GM18861 (cell line): ENCODE data around the gene SH2D3A.

Experiments used
- ATAC-seq: cut with Tn5 transposase; IDR thresholded peaks from one replicate; pipeline ENCODE4 v1.9.1; 2021; ENCODE audit not compliant: unreplicated experiment

The SH2D3A gene

GRCh38 chr19:6737873-6738786 is 29.1 kb downstream of the SH2D3A start:
- ATAC-seq, result no peak

GRCh38 chr19:6737284-6737872 is 29.9 kb downstream of the SH2D3A start, which contains the start of gene GPR108:
Gene GPR108, minus strand, starts transcription at chr19:6737580. Its CDS starts 4 bp downstream, at chr19:6737576.
- peak; percentile 59 for ATAC-seq

GRCh38 chr19:6736917-6737283 is 30.3 kb downstream of the SH2D3A start:
- no peak for ATAC-seq

GRCh38 chr19:6736169-6736916 is 30.9 kb downstream of the SH2D3A start:
- no peak for ATAC-seq

- no peak for ATAC-seq
Measured at GRCh38 chr19:6735181-6735911, 31.9 kb downstream of the SH2D3A start.

GRCh38 chr19:6734096-6734696 is 33.0 kb downstream of the SH2D3A start:
- no peak for ATAC-seq

- no peak for ATAC-seq
Measured at GRCh38 chr19:6733338-6734095, 33.7 kb downstream of the SH2D3A start.

GRCh38 chr19:6732803-6733337 is 34.4 kb downstream of the SH2D3A start:
- ATAC-seq, result no peak

GRCh38 chr19:6731822-6732221 is 35.4 kb downstream of the SH2D3A start:
- no peak for ATAC-seq

- no peak for ATAC-seq
Measured at GRCh38 chr19:6730941-6731670, 36.1 kb downstream of the SH2D3A start.

GRCh38 chr19:6730153-6730804 is 37.0 kb downstream of the SH2D3A start:
- ATAC-seq, result no peak

- no peak for ATAC-seq
Measured at GRCh38 chr19:6729573-6730152, 37.6 kb downstream of the SH2D3A start.

- no peak for ATAC-seq
Measured at GRCh38 chr19:6728346-6728745, 38.9 kb downstream of the SH2D3A start.

- no peak for ATAC-seq
Measured at GRCh38 chr19:6725513-6726231, 41.6 kb downstream of the SH2D3A start.

GRCh38 chr19:6724631-6725492 is 42.4 kb downstream of the SH2D3A start:
- no peak for ATAC-seq

- no peak for ATAC-seq
Measured at GRCh38 chr19:6723738-6724137, 43.5 kb downstream of the SH2D3A start.
